ENCODE results near the gene LSAMP.

LSAMP gene

DNA sequence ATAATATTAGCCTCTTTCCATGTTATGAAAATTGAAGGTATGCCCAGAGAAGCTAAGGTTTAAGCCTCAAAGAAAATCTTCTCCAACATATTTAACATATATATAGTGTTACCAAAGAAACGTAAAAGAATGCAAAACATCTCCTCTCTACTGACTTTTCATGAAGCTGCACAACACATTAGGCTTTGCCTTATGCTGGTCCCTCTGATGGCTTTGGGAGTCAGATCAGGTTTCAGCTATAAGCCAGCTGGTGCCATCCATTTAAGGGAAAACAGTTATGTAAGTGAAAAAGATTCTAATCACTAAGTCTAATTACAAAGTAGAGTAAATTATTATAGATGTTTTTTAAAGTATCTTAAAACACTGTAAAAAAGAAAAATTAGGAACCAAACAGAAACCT is 410.5 kb downstream of the LSAMP start:
- Histone ChIP-seq H2BK15ac (replicated peaks; ENCODE audit: low read depth) (no peak overlapping the region), H3K4me1 (ENCODE audit: control insufficient read depth, low read depth, low read length) (peaks cover 2% of the 10 kb centered on the region), H2BK5ac (ENCODE audit: low read length) (no peak overlapping the region), H4K5ac (ENCODE audit: low read length) (no peak overlapping the region), H3K18ac (ENCODE audit: low read length) (no peak overlapping the region), H4K8ac (ENCODE audit: low read depth, low read length) (no peak overlapping the region), H3K79me1 (ENCODE audit: low read length) (no peaks in the 10 kb centered on the region), H3K9ac (ENCODE audit: low read length) (no peak overlapping the region), H3K36me3 (ENCODE audit: control insufficient read depth, insufficient read depth, low read length) (no peaks in the 10 kb centered on the region), H3K27ac (ENCODE audit: low read depth, low read length) (no peak overlapping the region), H3K23ac (ENCODE audit: low read length) (no peak overlapping the region), H3K4ac (ENCODE audit: low read depth, low read length) (no peak overlapping the region), H2AK5ac (ENCODE audit: low read length) (no peak overlapping the region), H3K27me3 (ENCODE audit: insufficient read depth, low read length, poor library complexity) (no peaks in the 10 kb centered on the region), H3K4me3 (ENCODE audit: low read length) (no peak overlapping the region), H3K4me2 (ENCODE audit: low read length) (no peak overlapping the region), H3K56ac (ENCODE audit: low read length) (no peak overlapping the region), H3K79me2 (ENCODE audit: control insufficient read depth, insufficient read depth, low read length) (no peaks in the 10 kb centered on the region), H2BK120ac (ENCODE audit: low read depth, low read length) (no peak overlapping the region)
- no peak for DNase-seq
- WGBS (ENCODE audit: extremely low coverage, insufficient coverage, low lambda C conversion rate), result no CpG with 5 or more reads among the region's 1 CpG

DNA sequence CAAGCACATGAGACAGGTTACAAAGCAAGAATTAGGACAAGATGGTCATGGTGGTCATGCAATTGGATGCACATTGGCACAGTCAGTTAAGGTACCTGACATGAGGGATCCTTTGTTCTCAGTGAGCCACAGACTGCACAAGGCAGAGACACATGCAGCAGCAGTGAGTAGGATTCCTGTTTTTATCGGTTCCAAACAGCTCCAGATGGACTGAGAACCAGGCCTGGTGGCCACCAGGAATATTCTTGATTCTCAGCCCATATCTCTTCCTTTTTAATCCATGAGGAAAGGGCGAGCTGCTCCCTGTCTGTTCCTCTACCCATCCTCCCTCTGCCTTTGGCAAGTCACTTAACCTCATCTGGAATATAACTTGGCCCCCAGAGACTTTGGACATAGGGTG is 411.2 kb downstream of the LSAMP start:
- no peak for DNase-seq
- Histone ChIP-seq H3K79me1 (ENCODE audit: low read length) (no peaks in the 10 kb centered on the region), H3K36me3 (ENCODE audit: control insufficient read depth, insufficient read depth, low read length) (no peaks in the 10 kb centered on the region), H2BK15ac (replicated peaks; ENCODE audit: low read depth) (no peak overlapping the region), H3K27me3 (ENCODE audit: insufficient read depth, low read length, poor library complexity) (no peaks in the 10 kb centered on the region), H2AK5ac (ENCODE audit: low read length) (no peak overlapping the region), H3K56ac (ENCODE audit: low read length) (no peak overlapping the region), H3K4me2 (ENCODE audit: low read length) (no peak overlapping the region), H3K9ac (ENCODE audit: low read length) (no peak overlapping the region), H3K4me3 (ENCODE audit: low read length) (no peak overlapping the region), H3K18ac (ENCODE audit: low read length) (no peak overlapping the region), H3K4ac (ENCODE audit: low read depth, low read length) (no peak overlapping the region), H3K79me2 (ENCODE audit: control insufficient read depth, insufficient read depth, low read length) (no peaks in the 10 kb centered on the region), H3K4me1 (ENCODE audit: control insufficient read depth, low read depth, low read length) (no peaks in the 10 kb centered on the region), H3K23ac (ENCODE audit: low read length) (no peak overlapping the region), H4K8ac (ENCODE audit: low read depth, low read length) (no peak overlapping the region), H3K27ac (ENCODE audit: low read depth, low read length) (no peak overlapping the region), H4K5ac (ENCODE audit: low read length) (no peak overlapping the region), H2BK120ac (ENCODE audit: low read depth, low read length) (no peak overlapping the region), H2BK5ac (ENCODE audit: low read length) (no peak overlapping the region)
- no CpG with 5 or more reads among the region's 2 CpGs for WGBS (ENCODE audit: extremely low coverage, insufficient coverage, low lambda C conversion rate)

DNA sequence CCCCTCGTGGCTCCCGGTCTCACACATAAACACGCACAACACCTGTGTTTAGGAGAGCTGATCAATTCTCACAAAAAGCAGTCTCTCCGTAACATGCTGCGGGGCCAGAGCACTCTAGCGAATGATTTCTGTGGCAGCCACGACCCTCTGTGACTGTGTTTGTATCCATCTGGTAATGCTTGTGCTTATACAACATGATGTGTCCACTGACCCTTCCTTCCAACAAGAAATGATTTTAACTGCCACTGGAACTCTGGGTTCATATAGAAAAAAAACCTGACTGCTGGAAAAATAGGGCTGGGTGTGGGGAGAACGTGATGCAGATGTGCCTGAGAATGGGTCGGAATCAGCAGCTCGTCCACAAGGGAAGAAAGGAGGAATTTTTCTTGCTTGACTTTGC is 411.8 kb downstream of the LSAMP start:
- no peaks in the 10 kb centered on the region for H3K4me1 ChIP-seq (ENCODE audit: control insufficient read depth, low read depth, low read length)
- no peak overlapping the region for H2AK5ac ChIP-seq (ENCODE audit: low read length)
- H3K36me3 ChIP-seq (ENCODE audit: control insufficient read depth, insufficient read depth, low read length), result no peaks in the 10 kb centered on the region
- no peak overlapping the region for H2BK120ac ChIP-seq (ENCODE audit: low read depth, low read length)
- no CpG with 5 or more reads among the region's 10 CpGs for WGBS (ENCODE audit: extremely low coverage, insufficient coverage, low lambda C conversion rate)
- H2BK15ac ChIP-seq (replicated peaks; ENCODE audit: low read depth), result no peak overlapping the region
- no peak overlapping the region for H4K5ac ChIP-seq (ENCODE audit: low read length)
- H3K4me2 ChIP-seq (ENCODE audit: low read length), result no peak overlapping the region
- H3K27me3 ChIP-seq (ENCODE audit: insufficient read depth, low read length, poor library complexity), result no peaks in the 10 kb centered on the region
- no peak for DNase-seq
- H3K18ac ChIP-seq (ENCODE audit: low read length), result no peak overlapping the region
- no peaks in the 10 kb centered on the region for H3K79me2 ChIP-seq (ENCODE audit: control insufficient read depth, insufficient read depth, low read length)
- H3K56ac ChIP-seq (ENCODE audit: low read length), result no peak overlapping the region
- H3K79me1 ChIP-seq (ENCODE audit: low read length), result no peaks in the 10 kb centered on the region
- H4K8ac ChIP-seq (ENCODE audit: low read depth, low read length), result no peak overlapping the region
- no peak overlapping the region for H3K9ac ChIP-seq (ENCODE audit: low read length)
- no peak overlapping the region for H2BK5ac ChIP-seq (ENCODE audit: low read length)
- H3K4ac ChIP-seq (ENCODE audit: low read depth, low read length), result no peak overlapping the region
- no peak overlapping the region for H3K27ac ChIP-seq (ENCODE audit: low read depth, low read length)
- no peak overlapping the region for H3K23ac ChIP-seq (ENCODE audit: low read length)
- no peak overlapping the region for H3K4me3 ChIP-seq (ENCODE audit: low read length)

DNA sequence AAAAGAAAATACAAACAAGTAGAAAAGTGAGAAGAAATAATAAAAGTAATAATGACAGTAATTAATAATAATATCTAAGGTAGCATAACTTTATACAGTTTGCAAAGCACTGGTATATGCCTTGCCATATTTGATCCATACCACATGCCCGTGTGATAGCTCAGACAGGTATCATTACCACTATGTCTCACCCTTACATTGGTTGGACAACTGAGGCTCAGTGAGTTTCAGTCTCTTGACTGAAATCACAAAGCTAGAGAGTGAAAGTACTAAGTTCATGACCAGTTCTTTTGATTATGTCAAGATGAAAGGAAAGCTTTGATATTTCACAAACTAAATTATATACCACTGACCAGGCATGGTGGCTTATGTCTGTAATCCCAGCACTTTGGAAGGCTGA is 413.1 kb downstream of the LSAMP start:
- H3K4me2 ChIP-seq (ENCODE audit: low read length), result no peak overlapping the region
- no peak overlapping the region for H3K4ac ChIP-seq (ENCODE audit: low read depth, low read length)
- no peaks in the 10 kb centered on the region for H3K4me1 ChIP-seq (ENCODE audit: control insufficient read depth, low read depth, low read length)
- no peak overlapping the region for H4K5ac ChIP-seq (ENCODE audit: low read length)
- no peaks in the 10 kb centered on the region for H3K79me2 ChIP-seq (ENCODE audit: control insufficient read depth, insufficient read depth, low read length)
- no peak overlapping the region for H2BK5ac ChIP-seq (ENCODE audit: low read length)
- no peak overlapping the region for H2BK120ac ChIP-seq (ENCODE audit: low read depth, low read length)
- H3K4me3 ChIP-seq (ENCODE audit: low read length), result no peak overlapping the region
- H3K56ac ChIP-seq (ENCODE audit: low read length), result no peak overlapping the region
- no peaks in the 10 kb centered on the region for H3K27me3 ChIP-seq (ENCODE audit: insufficient read depth, low read length, poor library complexity)
- WGBS (ENCODE audit: extremely low coverage, insufficient coverage, low lambda C conversion rate), result no CpG with 5 or more reads among the region's 1 CpG
- no peak overlapping the region for H3K27ac ChIP-seq (ENCODE audit: low read depth, low read length)
- no peak overlapping the region for H3K18ac ChIP-seq (ENCODE audit: low read length)
- no peaks in the 10 kb centered on the region for H3K36me3 ChIP-seq (ENCODE audit: control insufficient read depth, insufficient read depth, low read length)
- no peak overlapping the region for H2AK5ac ChIP-seq (ENCODE audit: low read length)
- no peak overlapping the region for H4K8ac ChIP-seq (ENCODE audit: low read depth, low read length)
- no peak overlapping the region for H3K9ac ChIP-seq (ENCODE audit: low read length)
- DNase-seq, result no peak
- H2BK15ac ChIP-seq (replicated peaks; ENCODE audit: low read depth), result no peak overlapping the region
- H3K23ac ChIP-seq (ENCODE audit: low read length), result no peak overlapping the region
- H3K79me1 ChIP-seq (ENCODE audit: low read length), result no peaks in the 10 kb centered on the region

DNA sequence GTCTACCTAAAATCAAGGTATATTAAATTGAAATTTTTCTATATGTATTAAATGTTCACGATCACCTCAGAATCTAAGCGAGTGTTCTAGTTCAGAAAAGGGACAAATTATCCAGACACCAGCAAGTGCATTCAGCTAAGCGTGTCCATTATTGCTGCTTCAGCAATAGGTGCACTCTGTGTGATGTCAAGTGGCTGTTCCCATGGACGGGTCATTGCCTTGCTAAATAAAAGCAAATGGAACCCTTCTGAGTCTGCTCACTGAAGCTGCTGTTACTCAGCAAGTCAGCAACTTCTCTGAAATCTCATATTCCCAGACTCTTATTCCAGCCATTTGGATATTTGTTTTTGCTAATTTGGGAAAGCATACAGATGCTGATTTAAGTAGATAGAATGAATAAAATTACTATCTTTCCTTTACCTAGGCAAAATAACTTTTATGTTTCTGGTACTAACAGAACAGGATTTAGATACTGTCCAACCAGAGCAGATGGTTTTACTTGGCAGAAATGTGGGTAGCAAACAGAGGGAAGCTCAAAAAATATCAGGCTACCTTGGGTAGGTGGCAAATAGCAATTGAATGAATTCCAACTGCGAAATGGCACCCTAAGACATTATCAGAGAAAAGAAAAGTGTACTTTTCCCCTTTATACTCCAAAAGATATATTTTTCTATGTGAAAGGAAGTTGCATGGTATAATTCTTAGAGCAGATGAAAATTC is 415.0 kb downstream of the LSAMP start:
- Histone ChIP-seq H3K9ac (ENCODE audit: low read length) (no peak overlapping the region), H2BK120ac (ENCODE audit: low read depth, low read length) (no peak overlapping the region), H3K79me2 (ENCODE audit: control insufficient read depth, insufficient read depth, low read length) (no peaks in the 10 kb centered on the region), H3K4me2 (ENCODE audit: low read length) (no peak overlapping the region), H3K4me3 (ENCODE audit: low read length) (no peak overlapping the region), H3K27ac (ENCODE audit: low read depth, low read length) (no peak overlapping the region), H4K8ac (ENCODE audit: low read depth, low read length) (no peak overlapping the region), H3K4me1 (ENCODE audit: control insufficient read depth, low read depth, low read length) (no peaks in the 10 kb centered on the region), H3K18ac (ENCODE audit: low read length) (no peak overlapping the region), H3K36me3 (ENCODE audit: control insufficient read depth, insufficient read depth, low read length) (no peaks in the 10 kb centered on the region), H4K5ac (ENCODE audit: low read length) (no peak overlapping the region), H3K79me1 (ENCODE audit: low read length) (no peaks in the 10 kb centered on the region), H2BK15ac (replicated peaks; ENCODE audit: low read depth) (no peak overlapping the region), H3K56ac (ENCODE audit: low read length) (no peak overlapping the region), H3K27me3 (ENCODE audit: insufficient read depth, low read length, poor library complexity) (no peaks in the 10 kb centered on the region), H3K4ac (ENCODE audit: low read depth, low read length) (no peak overlapping the region), H2AK5ac (ENCODE audit: low read length) (no peak overlapping the region), H2BK5ac (ENCODE audit: low read length) (no peak overlapping the region), H3K23ac (ENCODE audit: low read length) (no peak overlapping the region)
- WGBS (ENCODE audit: extremely low coverage, insufficient coverage, low lambda C conversion rate), result no CpG with 5 or more reads among the region's 5 CpGs
- no peak for DNase-seq

DNA sequence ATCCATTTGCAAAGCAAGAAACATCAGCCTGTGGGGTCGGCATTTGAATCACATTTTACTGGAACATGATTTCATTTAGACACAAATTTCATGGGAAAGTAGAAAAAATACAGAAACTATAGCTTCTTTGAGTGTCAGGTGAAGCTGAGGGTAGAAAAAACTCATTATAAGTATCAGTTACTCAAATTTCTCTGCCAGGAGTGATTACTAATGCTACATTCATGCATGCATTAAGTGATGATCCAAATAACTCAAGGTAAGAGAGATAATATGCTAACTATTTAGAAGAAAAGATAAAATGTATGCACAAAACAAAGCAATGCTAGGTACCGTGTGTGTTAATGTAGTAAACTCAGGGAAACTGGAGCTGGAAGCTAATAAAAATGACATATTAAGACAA is 416.0 kb downstream of the LSAMP start:
- no peaks in the 10 kb centered on the region for H3K36me3 ChIP-seq (ENCODE audit: control insufficient read depth, insufficient read depth, low read length)
- DNase-seq, result no peak
- no peak overlapping the region for H3K27ac ChIP-seq (ENCODE audit: low read depth, low read length)
- no peaks in the 10 kb centered on the region for H3K79me2 ChIP-seq (ENCODE audit: control insufficient read depth, insufficient read depth, low read length)
- H4K8ac ChIP-seq (ENCODE audit: low read depth, low read length), result no peak overlapping the region
- H2AK5ac ChIP-seq (ENCODE audit: low read length), result no peak overlapping the region
- H2BK5ac ChIP-seq (ENCODE audit: low read length), result no peak overlapping the region
- no peak overlapping the region for H3K4me2 ChIP-seq (ENCODE audit: low read length)
- no peak overlapping the region for H2BK120ac ChIP-seq (ENCODE audit: low read depth, low read length)
- no CpG with 5 or more reads among the region's 2 CpGs for WGBS (ENCODE audit: extremely low coverage, insufficient coverage, low lambda C conversion rate)
- no peak overlapping the region for H3K23ac ChIP-seq (ENCODE audit: low read length)
- no peak overlapping the region for H3K18ac ChIP-seq (ENCODE audit: low read length)
- H3K4me1 ChIP-seq (ENCODE audit: control insufficient read depth, low read depth, low read length), result no peaks in the 10 kb centered on the region
- no peak overlapping the region for H2BK15ac ChIP-seq (replicated peaks; ENCODE audit: low read depth)
- H3K4me3 ChIP-seq (ENCODE audit: low read length), result no peak overlapping the region
- no peak overlapping the region for H4K5ac ChIP-seq (ENCODE audit: low read length)
- no peak overlapping the region for H3K9ac ChIP-seq (ENCODE audit: low read length)
- H3K4ac ChIP-seq (ENCODE audit: low read depth, low read length), result no peak overlapping the region
- H3K79me1 ChIP-seq (ENCODE audit: low read length), result no peaks in the 10 kb centered on the region
- no peak overlapping the region for H3K56ac ChIP-seq (ENCODE audit: low read length)
- H3K27me3 ChIP-seq (ENCODE audit: insufficient read depth, low read length, poor library complexity), result no peaks in the 10 kb centered on the region

Measured in mesendoderm (in vitro differentiated cells).